ENCODE data around the gene MYL4.
A peak's percentile ranks its signal among the peaks of the same experiment; 100 is the strongest.
"Not testable (repeated sequence)": the region's sequence is repeated elsewhere in the genome, so short reads cannot be mapped to it uniquely, and the experiment has no call there.

Gene MYL4

DNA sequence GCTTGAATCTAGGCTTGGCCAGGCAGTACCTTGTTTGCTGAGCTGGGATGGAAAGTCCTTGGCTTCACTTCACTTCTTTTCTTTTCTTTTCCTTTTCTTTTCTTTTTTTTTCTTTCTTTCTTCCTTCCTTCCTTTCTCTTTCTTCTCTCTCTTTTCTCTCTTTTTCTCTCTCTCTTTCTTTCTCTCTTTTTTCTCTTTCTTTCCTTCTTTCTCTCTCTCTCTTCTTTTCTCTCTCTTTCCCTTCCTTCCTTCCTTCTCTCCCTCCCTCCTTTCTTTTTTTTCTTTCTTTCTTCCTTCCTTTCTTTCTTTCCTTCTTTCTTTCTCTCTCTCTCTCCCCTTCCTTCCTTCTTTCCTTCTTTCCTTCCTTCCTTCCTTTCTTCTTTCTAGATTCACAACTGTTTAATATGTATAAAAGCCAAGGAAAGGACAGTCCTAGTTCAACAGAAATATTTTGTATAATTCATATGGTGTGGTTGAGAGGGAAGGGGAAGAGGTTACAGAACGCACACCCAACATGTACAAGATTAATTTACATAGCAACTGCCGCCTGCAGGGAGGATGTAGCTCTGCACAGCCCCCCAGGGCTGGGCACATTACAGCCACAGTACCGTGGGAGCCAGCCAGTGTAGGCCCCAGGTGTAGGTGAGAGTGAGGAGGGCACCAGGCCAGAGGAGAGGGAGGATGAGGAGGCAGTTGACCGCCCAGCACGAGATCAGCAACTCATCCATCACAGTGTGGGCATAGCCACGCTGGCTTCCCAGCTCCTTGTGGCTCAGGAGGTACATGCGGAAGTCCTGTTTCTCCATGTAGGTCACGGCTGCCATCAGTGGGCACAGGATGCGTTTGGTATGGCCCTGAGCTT, 34.8 kb downstream of the MYL4 start:
- no peak for DNase-seq (ENCODE audit: low read depth in 2 of 2)

DNA sequence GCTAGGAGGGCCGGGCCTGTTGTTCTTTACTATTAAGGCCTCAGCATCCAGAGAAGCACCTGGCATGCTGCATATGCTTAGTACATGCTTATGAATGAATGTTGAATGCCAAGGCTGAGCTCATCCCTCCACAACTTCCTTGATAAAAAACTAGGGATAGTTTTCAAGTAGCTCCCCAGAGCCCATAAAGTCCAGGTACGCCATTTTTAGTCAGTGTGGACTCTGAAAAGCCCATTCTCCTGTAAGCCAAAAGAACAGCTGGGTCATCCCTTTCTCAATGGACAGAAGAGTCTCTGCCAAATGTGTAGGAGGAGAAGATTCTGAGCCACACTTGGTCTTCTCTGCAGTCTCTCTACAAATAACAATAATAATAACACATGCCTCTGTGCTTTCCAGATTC, 35.5 kb downstream of the MYL4 start:
- DNase-seq (ENCODE audit: low read depth in 2 of 2): no peak

DNA sequence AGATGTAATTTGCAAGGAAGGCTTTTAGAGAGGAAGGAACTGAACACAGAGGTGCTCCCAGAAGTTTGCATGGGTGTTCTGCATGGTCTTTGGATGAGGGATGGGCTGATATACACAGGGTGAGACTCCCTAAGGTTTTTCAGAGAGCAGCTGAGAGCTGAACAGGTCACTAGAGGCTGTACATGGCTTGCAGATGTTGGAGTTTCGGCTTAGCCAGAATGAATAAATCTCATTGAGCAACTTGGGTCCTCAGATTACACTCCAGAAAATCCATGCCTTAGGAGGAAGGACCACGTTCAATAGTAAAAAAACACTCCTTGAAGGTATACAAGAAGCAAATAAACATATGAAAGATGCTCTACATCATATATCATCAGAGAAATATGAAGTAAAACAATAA, 37.0 kb downstream of the MYL4 start:
- DNase-seq (ENCODE audit: low read depth in 2 of 2): no peak

DNA sequence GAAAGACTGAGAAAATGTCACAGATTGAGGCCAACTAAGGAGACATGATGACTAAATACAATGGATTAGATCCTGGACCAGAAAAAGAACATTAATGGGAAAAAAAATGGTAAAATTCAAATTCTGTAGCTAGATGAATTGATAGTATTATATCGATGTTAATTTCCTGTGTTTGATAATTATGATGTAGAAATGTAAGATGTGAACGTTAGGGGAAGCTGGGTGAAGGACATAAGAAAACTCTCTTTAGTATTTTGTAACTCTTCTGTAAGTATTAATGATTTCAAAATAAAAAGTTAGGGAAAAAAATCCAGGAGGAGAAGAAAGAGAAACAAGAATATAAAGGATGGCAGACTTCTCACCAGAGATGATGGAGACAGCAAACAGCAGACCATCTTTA, 41.7 kb downstream of the MYL4 start:
- no peak for DNase-seq (ENCODE audit: low read depth in 2 of 2)

DNA sequence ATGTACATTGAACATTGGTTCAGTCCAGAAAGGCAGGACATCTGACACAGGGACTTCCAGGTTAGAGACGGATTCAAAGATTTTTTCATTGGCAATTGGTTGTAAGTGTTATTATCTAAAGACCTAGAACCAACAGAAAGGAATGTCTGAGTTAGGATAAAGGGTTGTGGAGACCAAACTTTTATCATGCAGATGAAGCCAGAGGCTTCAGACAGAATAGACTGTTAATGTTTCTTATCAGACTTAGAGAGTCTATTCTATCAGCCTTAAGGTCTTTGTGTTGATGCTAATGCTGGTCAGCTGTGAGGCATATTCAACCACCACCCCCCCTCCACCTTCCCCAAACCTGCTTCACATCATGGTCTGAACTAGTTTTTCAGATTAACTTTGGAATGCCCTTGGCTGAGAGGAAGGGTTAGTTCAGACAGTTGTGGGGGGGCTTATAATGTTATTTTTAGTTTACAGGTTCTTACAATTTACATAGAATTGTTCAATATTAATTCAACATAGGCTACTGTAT, 42.3 kb downstream of the MYL4 start:
- no peak for DNase-seq (ENCODE audit: low read depth in 2 of 2)

DNA sequence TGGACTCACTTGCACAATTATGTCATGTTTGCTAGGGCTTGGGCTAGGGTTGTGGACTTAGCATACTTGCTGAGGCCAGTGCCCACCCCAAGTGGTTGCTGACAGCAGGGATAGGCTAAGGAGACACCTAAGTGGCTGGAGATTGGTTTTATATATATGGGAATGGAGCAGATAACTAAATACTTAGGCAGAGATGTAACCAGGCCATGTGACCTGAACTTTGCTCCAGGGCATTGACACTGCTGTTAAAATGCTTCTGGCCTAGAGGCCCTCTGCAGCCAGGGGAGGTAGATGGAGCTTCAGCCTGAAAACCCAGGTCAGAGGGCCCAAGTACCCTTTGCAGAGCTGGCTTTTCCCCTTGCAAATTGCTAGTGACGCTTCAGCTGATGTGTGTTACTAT, 43.1 kb downstream of the MYL4 start:
- DNase-seq (ENCODE audit: low read depth in 2 of 2): no peak

DNA sequence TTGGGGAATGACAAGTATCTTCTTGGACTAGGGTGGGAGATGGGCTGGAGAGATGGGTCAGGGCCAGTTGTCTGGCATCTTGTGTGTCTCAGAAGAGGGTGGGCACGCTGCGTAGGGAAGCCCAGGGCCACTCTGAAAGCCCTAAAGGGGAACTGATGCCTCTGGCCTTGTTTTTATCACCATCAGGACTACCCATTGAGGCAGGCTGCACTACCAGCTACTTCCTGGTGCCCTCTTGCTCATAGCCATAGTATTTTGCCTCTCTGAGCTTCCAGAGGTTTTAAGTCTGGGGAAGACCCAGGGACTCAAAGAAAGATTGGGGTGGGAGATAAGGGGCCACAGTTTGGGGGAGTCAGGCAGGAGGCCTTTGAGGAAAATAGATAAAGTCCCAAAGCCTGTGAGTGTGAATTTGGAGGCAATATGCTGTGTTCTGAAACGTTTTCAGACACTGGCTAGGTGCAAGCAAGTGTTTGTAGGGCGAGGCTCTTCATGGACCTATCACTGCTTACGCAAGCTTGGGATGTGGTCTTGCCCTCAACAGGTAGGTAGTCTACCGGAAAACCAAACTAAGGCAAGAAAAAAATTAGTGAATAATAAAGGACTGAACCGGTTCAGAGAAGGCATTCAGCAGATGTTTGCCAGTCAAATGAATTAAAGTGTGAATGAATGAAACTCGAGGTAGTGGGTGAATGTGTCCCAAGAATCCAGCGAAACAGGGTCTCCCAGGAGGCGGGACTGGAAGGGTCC, 43.8 kb downstream of the MYL4 start:
- DNase-seq (ENCODE audit: low read depth in 2 of 2): no peak

DNA sequence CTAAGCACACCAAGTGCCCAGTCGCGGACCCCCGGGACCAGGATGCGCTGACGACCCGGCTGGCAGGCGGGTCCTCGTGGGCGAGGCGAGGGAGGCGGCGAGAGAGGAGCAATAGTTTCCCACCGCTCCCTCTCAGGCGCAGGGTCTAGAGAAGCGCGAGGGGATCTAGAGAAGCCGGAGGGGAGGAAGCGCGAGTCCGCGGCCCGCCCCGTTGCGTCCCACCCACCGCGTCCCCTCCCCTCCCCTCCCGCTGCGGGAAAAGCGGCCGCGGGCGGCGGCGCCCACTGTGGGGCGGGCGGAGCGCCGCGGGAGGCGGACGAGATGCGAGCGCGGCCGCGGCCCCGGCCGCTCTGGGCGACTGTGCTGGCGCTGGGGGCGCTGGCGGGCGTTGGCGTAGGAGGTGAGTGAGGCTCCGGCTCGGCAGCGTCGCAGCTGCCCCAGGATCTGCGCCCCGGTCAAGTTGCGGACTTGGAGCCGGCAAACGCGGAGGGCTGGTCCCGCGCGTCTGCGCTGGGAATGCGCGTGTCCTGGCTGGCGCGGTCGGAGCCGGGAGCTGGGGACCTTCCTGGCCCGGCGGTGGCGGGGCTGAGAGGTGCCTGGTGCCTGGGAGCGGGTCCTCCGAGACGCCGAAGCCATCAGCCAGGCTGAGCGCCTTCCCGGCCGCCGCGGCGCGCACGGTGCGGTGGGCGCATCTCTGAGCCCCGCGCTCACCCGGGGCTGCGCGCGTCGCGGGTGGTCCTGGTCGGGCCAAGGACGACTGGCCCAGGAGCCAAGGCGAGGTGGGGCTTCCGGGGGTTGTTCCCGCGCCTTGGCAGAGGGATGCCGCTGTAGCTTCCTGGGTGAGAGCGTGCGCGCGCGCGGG, 44.6 kb downstream of the MYL4 start, which contains the start of gene ITGB3:
Gene ITGB3, plus strand, starts transcription at position 287 of the 862 bp plus-strand sequence. Its CDS starts 35 bp downstream, at position 322.
- peak; percentile 24 to 33 for DNase-seq (ENCODE audit: low read depth in 2 of 2)

DNA sequence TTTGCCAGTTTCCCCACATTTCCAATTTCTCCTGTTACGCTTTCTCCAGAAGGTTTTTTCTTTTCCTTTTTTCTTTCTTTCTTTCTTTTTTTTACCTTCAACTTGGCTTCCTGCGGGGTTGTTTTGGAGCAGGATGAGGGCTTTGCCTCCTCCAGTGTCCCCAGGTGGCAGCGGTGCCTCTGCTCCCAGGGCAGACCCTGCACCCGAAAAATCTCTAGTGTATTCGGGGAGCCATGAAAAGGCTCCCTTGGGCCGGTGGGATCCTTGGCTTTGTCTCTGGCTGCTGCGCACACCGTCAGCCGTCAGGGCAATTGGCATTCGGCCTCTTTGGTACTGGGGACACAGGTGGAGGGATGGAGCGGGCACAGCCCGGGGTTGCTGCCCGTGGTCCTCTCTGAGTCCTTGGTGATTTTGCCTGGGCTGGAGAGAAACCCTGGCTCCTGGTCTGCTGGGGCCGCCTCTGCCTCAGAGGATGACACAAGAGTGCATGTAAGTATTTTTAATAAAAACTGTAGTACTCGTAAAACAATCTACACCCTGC, 45.3 kb downstream of the MYL4 start:
- DNase-seq (ENCODE audit: low read depth in 2 of 2): no peak

DNA sequence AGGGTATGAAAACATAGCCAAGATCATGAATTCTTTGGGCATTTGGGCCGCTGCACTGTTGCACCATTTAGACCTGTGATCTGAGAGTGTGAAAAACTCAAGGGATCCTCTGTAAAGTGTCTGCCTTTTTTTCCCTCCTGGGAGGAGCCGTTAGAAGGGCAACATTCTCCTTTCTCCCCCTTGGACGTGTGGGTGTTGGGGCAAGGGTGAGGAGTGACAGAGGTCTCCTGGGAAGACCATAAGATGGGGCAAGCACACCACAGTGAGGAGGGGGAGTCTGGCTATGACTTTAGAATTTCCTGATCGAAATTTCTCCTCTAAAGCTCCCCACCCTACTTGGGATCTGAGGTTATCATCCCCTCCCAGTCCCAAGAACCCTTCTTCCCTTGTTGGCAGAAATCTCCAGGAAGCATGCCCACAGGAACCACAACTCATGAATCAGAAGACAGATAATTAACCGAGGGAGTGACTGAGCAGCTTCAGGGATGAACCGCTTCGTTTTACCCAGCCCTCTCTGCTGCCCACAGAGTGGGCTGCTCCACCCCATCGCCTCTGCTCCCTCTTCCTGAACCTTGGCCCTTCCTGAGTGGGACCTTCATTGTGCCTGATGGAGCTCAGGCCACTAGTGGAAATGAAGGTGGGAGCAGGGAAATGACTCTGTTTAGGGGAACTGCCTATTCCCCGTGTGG, 48.6 kb downstream of the MYL4 start:
- DNase-seq (ENCODE audit: low read depth in 2 of 2): no peak

DNA sequence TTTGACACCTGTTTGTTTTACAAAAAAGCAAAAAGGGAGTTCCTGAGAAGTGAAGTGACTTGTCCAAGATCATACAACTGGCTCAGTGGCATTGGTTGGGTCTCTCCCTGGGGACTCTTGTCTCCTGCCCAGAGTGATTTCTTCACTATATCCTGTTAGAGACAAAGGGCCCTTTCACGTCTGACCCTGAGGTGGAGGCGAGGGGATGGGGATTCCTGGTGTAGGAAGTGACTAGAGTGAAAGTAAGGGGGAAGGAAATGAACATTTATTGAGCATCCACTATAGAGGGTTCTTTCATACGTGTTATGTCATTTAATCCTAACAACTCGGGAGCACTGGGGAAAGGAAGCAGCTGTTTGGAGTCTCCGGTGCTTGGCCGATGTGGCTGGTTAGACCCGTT, 53.4 kb downstream of the MYL4 start:
- DNase-seq (ENCODE audit: low read depth in 2 of 2): no peak

DNA sequence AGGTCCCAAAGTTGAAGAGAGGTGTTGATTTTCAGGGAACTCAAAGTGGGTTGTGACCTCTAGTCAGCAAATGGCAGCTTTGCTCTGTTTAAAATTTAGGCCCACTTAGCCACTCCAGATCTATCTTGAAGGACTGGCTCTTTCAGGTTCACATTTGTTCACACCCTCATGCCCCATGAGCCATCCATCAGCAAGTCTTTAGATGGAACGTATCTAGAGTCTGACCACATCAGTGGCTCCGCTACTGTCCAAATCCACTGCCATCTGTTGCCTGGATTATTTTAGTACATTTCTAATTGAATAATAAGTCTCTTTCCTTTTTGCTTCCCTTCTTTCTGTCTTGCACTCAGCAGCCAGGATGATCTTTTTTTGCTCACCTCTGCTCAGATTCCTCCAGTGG, 55.0 kb downstream of the MYL4 start:
- no peak for DNase-seq (ENCODE audit: low read depth in 2 of 2)

DNA sequence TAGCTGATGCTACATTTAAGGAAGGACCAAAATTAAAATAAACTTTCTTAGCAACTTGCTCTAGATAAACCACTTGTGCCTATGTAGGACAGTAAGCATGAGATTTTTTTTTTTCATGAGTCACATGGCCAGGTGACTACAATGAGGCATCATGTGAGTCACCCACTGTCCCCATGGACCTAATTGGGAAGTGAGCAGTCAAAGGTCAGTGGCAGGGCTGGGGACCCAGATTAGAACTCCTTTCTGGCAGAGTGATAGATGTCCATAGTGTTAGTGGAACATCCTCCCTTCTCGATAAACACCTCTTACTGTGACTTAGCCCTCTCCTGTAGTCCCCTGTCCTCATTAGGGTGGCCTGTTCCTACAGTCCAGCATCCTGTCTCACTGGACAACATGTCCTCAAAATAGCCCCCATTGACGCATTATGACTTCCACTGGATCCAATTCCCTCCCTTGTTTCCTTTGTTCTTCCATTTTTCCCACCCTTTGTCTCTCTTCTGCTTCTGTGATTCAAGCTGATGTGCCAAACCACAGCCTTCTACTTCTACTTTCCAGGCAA, 56.9 kb downstream of the MYL4 start:
- DNase-seq (ENCODE audit: low read depth in 2 of 2): no peak

DNA sequence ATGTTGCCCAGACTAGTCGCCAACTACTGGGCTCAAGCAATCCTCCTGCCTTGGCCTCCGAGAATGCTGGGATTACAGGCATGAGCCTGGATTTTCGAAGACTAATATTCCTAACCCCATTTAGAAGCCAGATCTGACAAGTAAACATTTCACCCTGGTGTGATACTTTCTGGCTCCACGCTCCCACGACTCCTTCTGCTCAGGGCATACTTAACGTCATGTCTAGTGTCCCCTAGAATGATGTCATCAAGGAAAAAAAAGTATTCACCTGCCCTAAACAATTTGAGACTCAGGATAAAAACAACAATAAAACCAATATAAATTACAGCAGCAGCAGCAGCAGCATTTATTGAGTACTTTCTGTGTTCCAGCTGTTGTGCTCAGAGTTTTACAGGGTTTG, 57.6 kb downstream of the MYL4 start:
- DNase-seq (ENCODE audit: low read depth in 2 of 2): no peak

DNA sequence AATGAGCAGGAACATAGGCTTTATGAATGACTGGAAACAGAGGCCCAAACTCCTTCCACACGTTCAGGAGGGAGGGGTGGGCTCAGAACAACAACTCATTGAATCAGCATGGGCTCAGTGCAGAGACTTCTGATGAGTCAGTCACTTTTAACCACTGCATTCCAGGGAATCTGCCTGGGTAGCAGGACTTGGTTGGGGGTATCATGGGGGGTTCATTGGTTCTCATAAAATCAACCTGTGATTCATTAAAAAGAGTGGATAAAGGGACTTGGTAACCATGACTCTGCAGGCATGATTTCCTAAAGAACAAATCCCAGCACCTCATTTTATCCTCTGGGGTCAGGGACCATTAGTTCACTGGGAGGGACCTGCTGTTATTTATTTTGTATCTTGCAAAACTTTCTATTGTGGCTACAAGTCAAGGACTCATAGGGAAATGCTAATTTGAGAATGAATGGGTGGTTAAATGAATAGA, 58.2 kb downstream of the MYL4 start:
- no peak for DNase-seq (ENCODE audit: low read depth in 2 of 2)

DNA sequence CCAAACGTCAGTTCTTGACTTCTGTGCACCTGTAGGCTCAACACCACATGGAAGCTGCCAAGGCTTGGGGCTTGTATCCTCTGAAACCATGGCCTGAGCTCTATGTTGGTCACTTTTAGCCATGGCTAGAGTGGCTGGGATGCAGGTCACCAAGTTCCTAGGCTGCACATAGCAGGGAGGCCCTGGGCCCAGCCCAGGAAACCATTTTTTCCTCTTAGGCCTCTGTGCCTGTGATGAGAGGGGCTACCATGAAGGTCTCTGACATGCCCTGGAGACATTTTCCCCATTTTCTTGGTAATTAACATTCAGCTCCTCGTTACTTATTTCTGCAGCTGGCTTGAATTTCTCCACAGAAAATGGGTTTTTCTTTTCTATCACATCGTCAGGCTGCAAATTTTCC, 59.8 kb downstream of the MYL4 start:
- not testable (repeated sequence) for DNase-seq (ENCODE audit: low read depth in 2 of 2)

DNA sequence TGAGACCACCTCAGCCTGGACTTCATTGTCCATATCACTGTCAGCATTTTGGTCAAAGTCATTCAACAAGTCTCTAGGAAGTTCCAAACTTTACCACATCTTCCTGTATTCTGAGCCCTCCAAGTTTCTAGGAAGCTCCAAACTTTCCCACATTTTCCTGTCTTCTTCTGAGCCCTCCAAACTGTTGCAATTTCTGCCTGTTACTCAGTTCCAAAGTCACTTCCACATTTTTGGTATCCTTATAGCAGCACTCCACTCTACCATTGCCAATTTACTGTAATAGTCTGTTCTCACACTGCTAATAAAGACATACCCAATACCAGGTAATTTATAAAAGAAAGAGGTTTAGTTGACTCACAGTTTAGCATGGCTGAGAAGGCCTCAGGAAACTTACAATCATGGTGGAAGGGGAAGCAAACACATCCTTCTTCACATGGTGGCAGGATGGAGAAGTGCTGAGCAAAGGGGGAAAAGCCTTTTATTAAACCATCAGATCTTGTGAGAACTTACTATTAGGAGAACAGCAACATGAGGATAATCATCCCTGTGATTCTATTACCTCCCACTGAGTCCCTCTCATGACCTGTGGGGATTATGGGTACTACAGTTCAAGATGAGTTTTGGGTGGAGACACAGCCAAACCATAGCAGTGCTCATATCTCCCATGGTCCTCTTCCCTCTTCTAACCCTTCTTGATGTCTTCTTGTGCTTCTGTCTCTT, 60.6 kb downstream of the MYL4 start:
- not testable (repeated sequence) for DNase-seq (ENCODE audit: low read depth in 2 of 2)

DNA sequence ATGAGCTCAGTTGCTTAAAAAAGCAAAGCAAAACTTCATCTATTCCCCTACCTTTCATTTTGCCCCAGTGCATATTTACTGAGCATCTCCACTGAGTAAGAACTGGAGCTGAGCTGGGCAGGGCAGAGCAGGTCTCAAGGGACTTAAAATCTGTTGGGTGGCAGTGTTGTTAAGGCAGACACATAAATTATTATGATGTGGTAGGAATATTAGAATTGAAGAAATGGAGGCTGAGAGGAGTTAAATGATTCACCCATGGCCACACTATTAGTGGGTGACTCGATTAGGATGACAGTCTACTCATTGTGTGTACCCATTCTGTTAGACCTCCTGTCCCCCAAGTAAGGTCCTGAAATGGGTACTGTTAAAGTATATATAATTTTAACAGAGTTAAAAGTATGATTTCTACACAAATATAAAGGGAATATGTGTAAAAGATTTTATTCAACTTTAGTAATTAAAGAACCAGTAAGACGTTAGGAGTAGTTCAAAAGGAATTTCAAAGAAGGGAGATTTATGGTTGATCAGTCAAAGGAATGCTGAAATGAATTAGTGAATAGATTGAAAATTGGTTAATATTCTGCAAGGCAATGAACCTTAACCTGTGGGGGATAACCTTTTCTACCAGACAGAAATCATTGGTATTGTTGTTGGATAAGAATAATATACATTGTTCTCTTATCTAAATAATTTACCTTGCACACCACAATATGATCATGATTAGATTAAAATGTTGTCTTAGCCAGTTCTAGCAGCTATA, 62.0 kb downstream of the MYL4 start:
- DNase-seq (ENCODE audit: low read depth in 2 of 2): no peak

DNA sequence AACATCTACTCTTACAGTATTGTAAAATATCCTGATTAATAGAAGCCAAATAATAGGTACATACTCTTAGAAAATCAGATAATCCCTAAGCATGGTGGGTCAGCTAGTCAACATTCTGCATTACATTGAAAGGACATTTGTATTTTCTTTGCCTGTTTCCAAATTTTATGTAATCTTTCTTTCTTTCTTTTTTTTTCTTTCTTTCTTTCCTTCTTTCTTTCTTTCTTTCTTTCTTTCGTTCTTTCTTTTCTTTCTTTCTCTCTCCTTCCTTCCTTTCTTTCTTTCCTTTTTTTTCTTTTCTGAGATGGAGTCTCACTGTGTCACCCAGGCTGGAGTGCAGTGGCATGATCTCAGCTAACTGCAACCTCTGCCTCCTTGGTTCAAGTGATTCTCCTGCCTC, 63.3 kb downstream of the MYL4 start:
- DNase-seq (ENCODE audit: low read depth in 2 of 2): no peak

Measured in stimulated activated CD8-positive, alpha-beta memory T cell treated with anti-CD3 and anti-CD28 coated beads, Interleukin-7, amount 100 ng/mL, for 1 hour (primary cell).